Occipital lobe (tissue), 2 donors: ENCODE measurements around the gene TUFM. TPM values are rescaled to one million over a fixed set of nuclear protein-coding genes. Genes with fewer than 3 reads are reported as not detected.
"Not testable (repeated sequence)": the region's sequence is repeated elsewhere in the genome, so short reads cannot be mapped to it uniquely, and the experiment has no call there.

ENCODE experiments used
- DNase-seq: peaks from one replicate; lab custom pipeline; 2025; lab: John Stamatoyannopoulos, UW
- total RNA-seq: library from RNA; depleted of rRNA; stranded (reverse); fragments of >200 nt; gene quantifications from one replicate; pipeline ENCODE4 v1.2.3, GENCODE V29; 2014

Gene TUFM
- total RNA-seq, 1 donor from 2014 or later = 56.6 TPM

DNA sequence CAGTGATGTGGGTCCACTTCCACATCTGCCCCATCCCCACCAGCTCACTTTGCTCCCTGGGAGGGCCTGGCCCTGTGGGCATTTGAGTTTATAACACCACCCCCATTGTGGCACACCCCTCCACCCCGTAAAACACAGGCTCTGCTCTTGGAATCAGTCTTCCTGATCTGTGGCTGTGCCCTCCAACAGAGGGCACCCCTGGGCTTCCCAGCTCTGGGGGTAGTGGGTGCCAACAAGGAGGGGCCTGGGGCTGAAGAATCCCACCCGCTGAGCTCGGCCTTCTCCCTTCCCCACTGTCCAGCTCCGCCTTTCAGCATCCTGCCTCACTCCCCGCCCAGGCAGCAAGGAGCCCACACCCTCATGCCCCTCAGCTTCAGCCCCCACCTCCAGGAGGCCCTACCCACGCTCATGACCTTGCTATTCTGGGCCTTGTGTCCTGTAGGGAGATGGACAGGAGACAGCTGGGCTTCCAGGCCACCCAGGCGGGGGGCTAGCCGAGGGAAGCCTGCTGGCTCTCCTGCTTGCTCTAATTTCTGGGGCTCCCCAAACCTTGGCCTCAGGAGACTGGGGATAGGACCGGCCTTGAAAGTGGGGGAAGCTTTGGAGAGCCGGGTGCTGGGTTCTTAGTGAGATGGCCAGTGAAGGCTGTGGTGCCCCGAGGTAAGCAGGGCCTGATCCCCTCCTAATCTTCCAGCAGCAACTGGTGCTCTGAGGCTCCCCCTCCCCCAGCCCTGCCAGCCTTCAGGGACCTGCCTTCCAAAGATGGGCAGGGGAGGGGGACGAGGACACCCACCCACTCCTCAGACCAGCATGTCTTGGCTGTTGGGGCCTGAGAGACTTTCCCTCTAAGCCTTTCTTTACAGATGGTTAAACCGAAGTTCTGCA, 29.2 kb upstream of the TUFM start:
- no peak for DNase-seq

- no peak for DNase-seq
Measured at GRCh38 chr16:28874406-28874805, 28.3 kb upstream of the TUFM start.

DNA sequence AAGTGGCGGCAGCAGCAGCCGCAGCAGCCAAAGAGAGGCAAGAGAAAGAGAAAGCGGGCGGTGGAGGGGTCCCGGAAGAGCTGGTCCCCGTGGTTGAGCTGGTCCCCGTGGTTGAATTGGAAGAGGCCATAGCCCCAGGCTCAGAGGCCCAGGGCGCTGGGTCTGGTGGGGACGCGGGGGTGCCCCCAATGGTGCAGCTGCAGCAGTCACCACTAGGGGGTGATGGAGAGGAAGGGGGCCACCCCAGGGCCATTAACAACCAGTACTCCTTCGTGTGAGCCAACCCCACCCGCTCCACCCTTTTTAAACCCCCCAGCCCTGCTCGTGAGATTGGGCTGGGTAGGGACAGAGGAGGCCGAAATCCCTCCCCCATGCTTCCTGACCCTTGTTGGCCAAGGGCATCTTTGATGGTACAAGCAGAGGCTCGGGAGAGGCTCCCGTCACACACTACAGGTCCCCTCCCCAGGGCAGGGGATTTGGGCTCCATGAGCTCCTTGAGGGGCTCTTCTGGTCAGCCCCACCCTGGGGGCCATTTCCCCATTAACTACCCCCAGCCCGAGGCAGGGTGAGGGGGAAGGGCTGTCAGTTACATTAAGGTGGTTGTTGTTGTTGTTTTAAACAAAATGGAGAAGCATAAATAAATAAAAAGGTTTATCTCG, 27.5 kb upstream of the TUFM start:
- no peak for DNase-seq

- DNase-seq = no peak
Measured at GRCh38 chr16:28872952-28873351, 26.8 kb upstream of the TUFM start.

DNA sequence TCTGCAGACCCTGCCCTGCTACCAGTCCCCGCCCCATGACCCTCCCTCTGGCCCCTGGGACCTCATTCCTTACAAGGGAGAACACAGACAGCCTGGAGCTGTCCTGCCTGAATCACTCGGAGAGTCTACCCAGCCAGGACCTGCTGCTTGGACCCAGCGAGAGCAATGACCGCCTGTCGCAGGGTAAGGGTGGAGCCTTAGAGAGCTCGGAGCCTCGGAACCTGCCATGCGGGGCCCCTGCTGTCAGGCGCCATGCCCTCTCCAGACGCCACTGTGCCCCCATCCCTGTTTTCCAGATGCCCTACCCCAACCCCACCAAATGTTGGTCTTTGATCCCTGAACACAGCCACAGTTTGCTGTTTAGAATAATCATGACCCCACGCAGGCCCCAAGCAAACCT, 23.1 kb upstream of the TUFM start:
- no peak for DNase-seq

DNA sequence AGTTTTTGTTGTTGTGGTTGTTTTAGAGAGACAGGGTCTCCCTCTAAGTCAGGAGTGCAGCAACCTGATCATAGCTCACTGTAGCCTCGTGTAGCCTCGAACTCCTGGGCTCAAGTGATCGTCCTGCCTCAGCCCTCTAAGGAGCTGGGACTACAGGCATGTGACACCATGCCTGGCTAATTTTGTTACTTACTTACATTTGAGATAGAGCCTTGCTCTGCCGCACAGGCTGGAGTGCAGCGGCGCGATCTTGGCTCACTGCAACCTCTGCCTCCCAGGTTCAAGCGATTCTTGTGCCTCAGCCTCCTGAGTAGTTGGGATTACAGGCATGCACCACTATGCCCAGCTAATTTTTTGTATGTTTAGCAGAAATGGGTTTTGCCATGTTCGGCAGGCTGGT, 21.5 kb upstream of the TUFM start:
- DNase-seq = not testable (repeated sequence)

DNA sequence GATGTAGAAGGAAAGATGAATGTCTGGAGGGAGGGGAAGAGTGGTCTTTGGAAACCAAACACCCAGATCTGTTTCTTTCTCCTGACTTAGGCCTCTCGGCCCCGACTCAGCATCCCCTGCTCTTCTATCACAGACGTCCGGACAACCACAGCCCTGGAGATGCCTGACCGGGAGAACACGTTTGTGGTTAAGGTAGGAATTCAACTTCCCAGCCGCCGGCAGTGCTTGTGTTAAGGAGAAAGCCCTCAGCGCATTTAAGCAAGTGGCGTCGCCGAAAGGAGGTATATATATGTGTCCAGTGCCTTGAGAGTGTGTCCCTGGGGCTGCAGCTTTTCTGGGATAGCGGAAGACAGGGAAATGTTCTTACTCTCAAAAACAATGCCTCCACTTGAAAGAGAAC, 21.1 kb upstream of the TUFM start:
- DNase-seq = no peak

DNA sequence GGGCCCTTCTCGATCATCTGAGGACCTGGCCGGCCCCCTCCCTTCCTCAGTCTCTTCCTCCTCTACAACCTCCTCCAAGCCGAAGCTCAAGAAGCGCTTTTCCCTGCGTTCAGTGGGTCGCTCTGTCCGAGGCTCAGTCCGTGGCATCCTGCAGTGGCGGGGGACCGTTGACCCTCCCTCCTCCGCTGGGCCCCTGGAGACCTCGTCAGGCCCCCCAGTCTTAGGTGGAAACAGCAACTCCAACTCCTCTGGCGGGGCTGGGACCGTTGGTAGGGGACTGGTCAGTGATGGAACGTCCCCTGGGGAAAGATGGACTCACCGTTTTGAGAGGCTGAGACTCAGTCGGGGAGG, 20.3 kb upstream of the TUFM start:
- DNase-seq = no peak

- DNase-seq = no peak
Measured at GRCh38 chr16:28865722-28866453, 19.7 kb upstream of the TUFM start.

GRCh38 chr16:28865001-28865688, 19.0 kb upstream of the TUFM start:
- DNase-seq = no peak

DNA sequence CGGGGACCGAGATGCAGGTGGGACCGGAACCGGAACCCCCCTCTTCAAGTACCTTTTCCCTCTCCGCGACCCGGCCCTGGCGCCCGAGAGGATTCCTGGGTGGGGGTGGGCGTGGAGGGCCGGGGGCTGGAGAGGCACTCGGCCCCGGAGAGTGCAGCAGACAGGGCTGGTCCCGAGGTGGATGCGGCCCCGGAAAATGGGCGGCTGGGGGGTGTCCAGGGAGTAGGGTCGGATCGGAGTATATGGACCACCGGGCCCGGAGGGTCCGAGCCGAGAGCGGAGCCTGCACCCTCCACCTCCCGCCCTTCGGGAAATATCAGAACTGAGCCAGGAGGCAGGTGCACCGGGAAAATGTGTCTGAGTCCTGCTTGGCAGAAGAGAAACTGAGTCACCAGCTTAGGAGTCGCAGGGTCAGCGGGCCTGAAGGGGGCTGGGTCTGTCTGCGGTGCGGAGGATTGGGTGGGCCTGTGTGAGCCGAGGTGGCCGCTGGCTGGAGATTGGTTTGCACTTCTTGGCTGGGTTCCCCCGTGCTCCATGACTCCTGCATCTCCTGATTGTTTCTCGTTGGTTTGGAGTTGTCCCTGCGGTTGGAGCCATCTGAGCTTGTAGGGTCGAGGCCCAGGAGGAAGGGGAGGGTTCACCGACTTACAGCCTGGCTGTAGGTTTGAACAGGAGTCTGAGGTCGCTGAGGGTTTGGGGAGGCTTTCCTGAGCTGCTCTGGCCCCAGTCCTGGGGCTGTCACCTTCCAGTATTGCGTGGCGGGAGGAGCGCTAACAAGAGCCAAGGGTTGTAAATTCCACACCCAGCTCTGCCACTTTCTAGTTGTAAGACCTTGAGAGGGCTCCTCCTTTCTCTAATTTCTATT, 18.0 kb upstream of the TUFM start:
- DNase-seq = no peak

DNA sequence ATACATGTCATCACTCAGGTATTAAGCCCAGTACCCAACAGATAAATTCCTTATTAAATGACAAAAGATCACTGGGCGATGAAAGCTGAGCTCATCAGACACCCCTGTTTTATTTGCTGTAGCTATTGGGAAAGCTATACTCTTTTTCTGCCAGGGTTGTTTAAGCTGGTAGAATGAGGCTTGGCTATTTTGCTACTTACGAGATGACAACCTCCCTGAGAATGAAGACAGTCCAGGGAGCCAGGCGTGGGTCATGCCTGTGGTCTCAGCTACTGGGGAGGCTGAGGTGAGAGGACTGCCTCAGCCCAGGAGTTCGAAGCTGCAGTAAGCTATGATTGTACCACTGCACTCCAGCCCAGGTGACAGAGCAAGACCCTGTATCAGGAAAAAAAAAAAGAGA, 13.2 kb upstream of the TUFM start:
- no peak for DNase-seq

DNA sequence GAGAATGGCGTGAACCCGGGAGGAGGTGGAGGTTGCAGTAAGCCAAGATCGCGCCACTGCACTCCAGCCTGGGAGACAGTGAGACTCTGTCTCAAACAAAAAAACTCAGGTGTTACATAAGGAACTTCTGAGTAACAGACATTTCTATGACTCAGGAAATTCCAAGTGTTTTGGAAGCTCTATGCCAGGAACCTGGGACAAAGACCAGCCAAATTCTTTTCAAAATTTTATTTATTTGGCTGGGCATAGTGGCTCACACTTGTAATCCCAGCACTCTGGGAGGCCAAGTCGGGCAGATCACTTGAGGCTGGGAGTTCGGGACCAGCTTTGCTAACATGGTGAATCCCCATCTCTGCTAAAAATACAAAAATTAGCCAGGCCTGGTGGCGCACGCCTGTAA, 12.3 kb upstream of the TUFM start:
- DNase-seq = no peak

- no peak for DNase-seq
Measured at GRCh38 chr16:28846933-28847273, 755 bp upstream of the TUFM start.

DNA sequence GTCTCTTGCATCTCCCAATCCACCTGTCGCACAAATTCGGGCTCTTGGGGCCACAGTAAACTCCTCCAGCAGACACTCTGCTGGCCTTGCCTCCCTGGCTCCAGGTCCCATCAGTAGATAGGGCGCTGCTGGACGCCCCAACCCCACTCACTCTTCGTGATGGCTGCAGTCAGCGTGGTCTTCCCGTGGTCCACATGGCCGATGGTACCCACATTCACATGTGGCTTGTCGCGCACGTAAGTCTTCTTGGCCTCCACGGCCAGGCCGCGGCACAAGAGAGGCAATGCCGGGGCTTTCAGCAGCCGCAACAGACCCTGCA, 428 bp downstream of the TUFM start:
- DNase-seq = no peak

DNA sequence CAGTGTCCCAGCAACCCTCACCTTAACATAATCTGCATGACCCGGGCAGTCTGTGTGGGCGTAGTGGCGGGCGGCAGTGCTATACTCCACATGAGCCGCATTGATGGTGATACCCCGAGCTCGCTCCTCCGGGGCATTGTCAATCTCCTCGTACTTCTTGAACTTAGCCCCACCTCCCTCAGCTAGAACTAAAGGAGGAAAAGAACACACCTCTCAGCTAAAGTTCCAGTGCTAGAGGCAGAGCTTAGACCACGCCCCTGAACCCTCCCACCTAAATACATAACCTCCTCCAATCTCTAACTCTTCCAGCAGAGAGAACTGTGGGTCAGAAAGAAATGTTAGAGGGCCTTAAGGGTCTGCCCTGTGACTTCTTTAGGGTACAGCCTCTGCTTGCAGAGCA, 855 bp downstream of the TUFM start:
- no peak for DNase-seq

DNA sequence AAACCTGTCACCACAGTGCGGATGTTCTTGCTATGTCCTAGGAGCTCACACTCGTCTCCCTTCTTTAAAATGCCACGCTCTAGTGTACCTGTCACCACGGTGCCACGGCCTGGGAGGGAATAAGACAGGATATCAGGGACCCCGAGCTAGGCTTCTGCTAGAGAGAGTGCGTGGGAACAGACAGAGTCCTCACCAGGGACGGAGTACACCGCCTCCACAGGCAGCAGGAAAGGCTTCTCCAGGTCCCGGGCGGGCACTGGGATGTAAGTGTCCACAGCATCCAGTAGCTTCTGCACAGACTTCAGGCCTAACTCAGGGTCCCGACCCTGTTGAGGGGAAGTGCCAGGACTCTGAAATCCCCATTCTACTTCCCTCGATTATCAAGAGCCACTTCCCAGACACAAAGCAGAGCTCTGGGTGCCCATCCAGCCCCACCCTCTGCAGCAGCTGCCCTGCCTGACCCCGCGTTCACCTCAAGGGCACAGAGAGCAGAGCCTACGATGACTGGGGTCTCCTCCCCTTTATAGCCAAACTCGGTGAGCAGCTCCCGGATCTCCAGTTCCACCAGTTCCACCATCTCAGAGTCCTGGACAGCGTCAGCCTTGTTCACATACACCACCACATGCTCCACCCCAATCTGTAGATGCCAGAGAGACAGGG, 1.8 kb downstream of the TUFM start:
- DNase-seq = no peak

DNA sequence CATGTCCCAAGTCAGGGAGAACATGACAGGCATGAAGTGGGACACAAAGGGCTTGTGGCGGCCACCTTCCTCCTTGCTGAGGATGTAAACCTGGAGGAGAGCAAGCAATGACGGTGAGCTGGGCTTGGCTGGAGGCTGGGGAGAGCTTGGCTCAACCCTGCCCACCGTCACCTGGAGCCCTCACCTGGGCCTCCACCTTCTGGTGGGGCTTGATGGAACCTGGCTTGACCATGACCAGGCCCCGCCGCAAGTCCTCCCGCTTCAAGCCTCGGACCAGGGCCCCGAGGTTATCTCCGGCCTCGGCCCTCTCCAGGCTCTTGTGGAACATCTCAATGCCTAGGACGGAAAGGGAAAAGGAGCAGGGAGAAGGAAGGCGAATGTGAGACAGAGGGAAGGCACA, 2.4 kb downstream of the TUFM start:
- no peak for DNase-seq

- DNase-seq = no peak
Measured at GRCh38 chr16:28842696-28843095, 3.5 kb downstream of the TUFM start.

DNA sequence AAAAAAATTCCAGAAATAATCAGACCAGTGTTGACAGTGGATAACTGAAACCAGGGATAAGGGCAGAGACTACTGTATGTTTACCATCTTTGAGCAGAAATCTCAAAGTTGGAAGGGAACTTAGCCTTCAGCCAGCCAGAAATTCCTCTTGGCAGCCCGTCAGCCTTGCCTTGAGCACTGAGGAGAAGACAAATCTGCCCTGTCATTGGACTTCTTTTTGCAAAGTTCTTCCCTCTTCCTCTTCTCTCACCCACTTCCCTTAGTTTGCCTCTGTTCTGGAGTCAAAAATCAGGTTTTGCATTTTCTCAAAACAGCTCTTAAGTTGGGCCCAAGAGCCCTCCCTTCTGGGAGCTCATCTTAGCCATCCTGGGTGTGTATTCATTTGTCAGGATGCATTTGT, 6.2 kb downstream of the TUFM start:
- DNase-seq = no peak
